ENCODE results near the gene ARHGAP42.
"Not testable (repeated sequence)": the region's sequence is repeated elsewhere in the genome, so short reads cannot be mapped to it uniquely, and the experiment has no call there.

ARHGAP42 gene

GRCh38 chr11:100990931-100991330 is 303.8 kb downstream of the ARHGAP42 start:
- DNase-seq = no peak

- no peak for DNase-seq
These were observed 304.5 kb downstream of the ARHGAP42 start for GRCh38 chr11:100991541-100991940.

GRCh38 chr11:100994966-100995365 is 307.9 kb downstream of the ARHGAP42 start:
- no peak for DNase-seq

DNA sequence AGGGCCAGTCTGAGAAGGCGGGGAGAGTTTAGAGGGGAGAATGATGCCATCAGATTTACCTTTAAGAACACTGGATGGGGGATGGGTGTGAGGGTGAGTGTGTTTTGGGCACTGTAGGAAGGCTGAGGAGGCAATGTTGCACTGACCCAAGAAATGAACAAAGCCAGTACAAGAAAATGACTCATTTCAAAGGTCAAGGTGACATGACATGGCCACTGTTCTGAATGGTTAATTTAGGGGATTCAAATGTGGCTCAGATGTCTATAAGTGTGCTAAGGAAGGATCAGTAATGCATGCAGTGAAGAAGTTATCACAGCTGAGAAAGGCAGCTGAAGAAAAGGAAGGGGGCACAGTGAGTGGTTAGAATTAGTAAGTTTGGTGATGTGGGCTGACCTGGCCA is 312.7 kb downstream of the ARHGAP42 start:
- DNase-seq = no peak

- no peak for DNase-seq
These were observed 316.4 kb downstream of the ARHGAP42 start for GRCh38 chr11:101003468-101003867.

GRCh38 chr11:101008961-101009689 is 322.0 kb downstream of the ARHGAP42 start:
- DNase-seq = no peak

DNA sequence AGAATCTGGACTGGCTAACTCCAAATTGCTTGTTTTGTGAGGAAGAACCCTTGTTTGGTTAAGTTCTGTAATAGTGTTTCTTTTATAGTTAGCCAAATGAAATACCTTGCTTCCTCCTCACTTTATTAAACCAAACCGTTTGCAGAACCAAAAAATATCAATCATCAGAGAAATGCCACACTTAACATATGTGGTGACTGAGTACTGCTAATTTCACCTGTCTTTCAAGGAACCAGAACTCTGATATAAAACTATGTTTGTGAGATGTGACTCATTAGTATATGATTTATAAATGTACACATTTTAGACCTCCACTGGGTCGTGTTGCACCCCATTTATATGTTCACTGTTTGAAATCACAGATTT is 322.6 kb downstream of the ARHGAP42 start:
- DNase-seq = no peak

DNA sequence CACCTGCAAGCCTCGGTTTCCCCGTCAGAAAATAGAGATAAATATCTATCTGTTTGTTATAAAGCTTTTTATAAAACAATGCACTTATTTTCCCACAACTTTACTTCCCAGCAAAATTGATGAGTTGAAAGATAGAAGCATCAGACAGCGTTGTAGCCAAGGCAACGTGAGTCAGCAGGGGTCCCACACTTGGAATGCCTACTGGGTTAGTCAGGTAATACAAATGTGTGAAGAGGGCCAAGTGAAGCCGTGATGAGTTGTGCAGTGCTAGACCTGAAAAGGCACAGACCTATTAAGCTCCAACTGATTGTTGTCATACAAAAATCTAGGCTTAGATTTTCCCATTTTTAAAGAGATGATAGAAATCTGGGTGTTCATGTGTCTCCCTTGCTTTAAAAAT is 323.8 kb downstream of the ARHGAP42 start:
- no peak for DNase-seq

- no peak for DNase-seq
These were observed 324.8 kb downstream of the ARHGAP42 start for GRCh38 chr11:101011881-101012280.

DNA sequence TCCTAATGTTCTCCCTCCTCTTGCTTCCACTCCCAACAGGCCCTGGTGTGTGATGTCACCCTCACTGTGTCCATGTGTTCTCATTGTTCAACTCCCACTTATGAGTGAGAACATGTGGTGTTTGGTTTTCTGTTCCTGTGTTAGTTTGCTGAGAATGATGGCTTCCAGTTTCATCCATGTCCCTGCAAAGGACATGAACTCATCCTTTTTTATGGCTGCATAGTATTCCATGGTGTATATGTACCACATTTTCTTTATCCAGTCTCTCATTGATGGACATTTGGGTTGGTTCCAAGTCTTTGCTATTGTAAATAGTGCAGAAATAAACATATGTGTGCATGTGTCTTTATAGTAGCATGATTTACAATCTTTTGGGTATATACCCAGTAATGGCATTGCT is 326.6 kb downstream of the ARHGAP42 start:
- DNase-seq = not testable (repeated sequence)

GRCh38 chr11:101014600-101015285 is 327.7 kb downstream of the ARHGAP42 start:
- no peak for DNase-seq

GRCh38 chr11:101019870-101020269 is 332.8 kb downstream of the ARHGAP42 start:
- no peak for DNase-seq

DNA sequence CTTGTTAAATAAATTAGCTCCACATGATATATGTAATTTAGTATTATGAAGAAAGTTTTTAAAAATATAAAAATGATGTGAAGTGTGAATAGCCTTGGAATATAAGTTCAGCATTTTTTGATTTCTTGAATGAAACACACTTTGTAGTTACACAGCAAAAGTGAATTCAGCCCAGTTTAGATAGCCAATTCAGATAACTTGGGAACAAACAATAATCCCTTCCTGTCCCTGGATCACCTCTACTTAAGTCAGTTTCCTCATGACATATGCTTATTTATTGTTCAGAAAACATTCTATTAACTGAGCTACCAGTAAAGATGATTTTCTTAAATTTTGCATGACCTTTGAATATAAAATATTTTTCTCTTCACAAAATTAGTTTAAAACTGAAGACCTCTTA is 335.2 kb downstream of the ARHGAP42 start:
- DNase-seq = no peak

- no peak for DNase-seq
These were observed 341.6 kb downstream of the ARHGAP42 start for GRCh38 chr11:101028644-101029043.

DNA sequence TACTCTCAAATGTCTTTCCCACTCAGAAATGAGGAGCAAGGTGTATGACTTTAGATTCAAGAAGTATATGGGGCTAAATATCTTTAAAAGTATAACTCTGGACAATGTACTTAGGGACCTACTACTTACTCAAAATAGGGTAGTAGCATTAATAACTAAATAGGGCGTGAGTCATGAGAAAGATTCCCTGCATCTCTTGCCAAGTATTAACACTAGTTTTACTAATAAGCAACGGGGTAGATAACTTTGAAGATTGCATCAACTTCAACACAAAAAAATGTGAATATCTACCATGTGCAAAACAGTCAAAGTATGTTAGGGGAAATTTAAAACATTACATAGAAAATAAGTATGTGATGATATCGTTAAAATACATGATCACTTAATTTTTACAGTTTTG is 342.9 kb downstream of the ARHGAP42 start:
- no peak for DNase-seq

- DNase-seq = no peak
These were observed 343.6 kb downstream of the ARHGAP42 start for GRCh38 chr11:101030692-101031091.

DNA sequence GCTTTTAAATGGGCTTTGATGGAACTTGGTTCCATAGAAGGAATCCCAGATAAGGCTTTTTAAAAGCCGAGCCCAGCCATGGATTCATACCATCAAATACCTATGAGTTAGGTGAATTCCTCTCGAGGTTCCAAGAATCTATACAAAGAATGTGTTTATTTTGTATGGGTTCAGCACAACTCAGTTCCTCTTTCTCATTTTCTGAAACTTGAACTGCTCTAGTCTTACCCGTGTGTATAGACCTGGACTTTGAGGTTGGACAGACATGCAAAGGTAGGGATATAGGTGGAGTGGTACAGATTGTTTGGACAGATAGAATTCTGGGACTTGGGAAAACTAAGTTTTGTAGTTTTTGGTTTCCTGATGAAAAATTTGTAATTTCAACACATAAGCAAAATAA is 344.6 kb downstream of the ARHGAP42 start:
- no peak for DNase-seq

DNA sequence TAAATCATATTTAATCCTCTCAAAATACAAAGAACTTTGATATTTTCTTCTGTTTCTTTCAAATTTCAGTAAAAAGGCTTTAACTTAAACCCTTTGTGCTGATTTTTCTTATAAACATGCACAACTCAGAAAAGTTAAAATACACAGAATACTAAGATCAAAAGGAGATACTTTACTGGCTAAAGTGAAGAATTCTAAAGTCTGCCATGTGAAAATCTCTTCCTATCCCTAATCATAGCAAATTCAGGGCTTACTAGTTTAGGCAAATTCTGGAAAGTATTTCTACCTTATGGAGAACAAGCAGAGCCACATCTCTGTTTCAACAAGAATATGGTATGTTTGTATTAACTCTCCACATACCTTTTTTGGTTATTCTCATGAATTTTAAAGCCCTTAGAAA is 345.9 kb downstream of the ARHGAP42 start:
- no peak for DNase-seq

DNA sequence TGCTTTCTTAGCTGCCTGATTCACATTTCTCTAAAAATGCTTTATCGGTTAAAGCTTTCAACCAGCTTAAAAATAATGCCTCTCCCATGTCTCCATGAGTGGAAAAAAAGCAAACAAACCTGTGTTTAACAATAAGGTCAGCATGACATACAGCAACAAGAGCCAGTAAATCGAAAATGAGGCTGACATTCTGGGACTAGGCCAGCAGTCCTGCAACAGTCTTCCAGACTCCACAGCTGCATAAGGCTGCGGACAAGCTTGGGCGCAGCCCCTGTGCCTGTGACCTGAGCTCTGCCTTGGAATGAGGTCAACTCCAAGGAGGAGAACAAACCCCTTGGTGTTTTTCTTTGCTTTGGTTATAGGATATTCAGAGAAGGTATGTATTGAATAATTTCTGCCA is 347.0 kb downstream of the ARHGAP42 start:
- no peak for DNase-seq

DNA sequence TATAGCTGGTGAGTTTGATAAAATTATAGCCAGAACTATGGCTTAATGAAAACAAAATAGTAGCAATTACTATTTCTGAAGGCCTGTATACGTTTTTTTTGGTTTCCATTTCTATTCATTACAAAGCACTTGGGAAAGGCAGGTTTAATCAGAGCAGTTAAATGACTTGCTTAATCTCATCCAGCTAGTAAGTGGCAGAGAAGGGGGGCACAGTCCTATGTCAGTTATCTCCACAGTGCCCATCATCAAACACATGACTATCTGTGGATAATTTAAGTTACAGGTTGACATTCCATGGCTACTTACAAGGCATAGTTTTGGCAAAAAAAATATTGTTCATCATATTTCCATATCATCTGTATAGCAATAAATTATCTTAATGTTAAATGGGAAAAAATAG is 348.8 kb downstream of the ARHGAP42 start:
- no peak for DNase-seq

Data from activated naive CD4-positive, alpha-beta T cell treated with anti-CD3 and anti-CD28 coated beads, Interleukin-2, amount 50 U/mL, for 16 hours (primary cell).